Measurements from ENCODE around the gene ZMAT5.

GRCh38 chr22:29769723-29770321 lies 3.0 kb upstream of the ZMAT5 start:
- TF ChIP-seq CTCF (IDR thresholded peaks at IDR 0.05; ENCODE audit: insufficient read depth, low read length, poor library complexity, severe bottlenecking) (no peak), EZH2phosphoT487 (conservative IDR thresholded peaks at IDR 0.05; ENCODE audit: low read length) (no peak)

Data from SU-DHL-6 (cell line).